Lung (tissue), 12 donors: ENCODE results near the gene IFIT3. TPM values are rescaled to one million over a fixed set of nuclear protein-coding genes. Genes with fewer than 3 reads are reported as not detected.

Experiments
- ATAC-seq: fragments of 200-7000 bp; cut with Tn5 transposase; one replicate; pipeline ENCODE4 v1.9.1; 2020; ENCODE audit warnings: moderate number of reproducible peaks; ENCODE audit not compliant: insufficient read depth, low FRiP score
- DNase-seq, 3 donors: peaks; one replicate each; pipeline ENCODE4 v3.0.0-alpha.2; 2013 to 2017
- H3K27ac ChIP-seq, 2 donors: one replicate each; pipeline ENCODE4 v1.5.1; 2013; ENCODE audit warnings: mild to moderate bottlenecking in 2 of 2, moderate library complexity in 2 of 2, control low read depth in 1 of 2, inconsistent platforms in 1 of 2, low read depth in 1 of 2, low read length in 1 of 2
- H3K27me3 ChIP-seq, 3 donors: one replicate each; pipeline ENCODE4 v1.5.1; 2013; ENCODE audit warnings: low read length in 2 of 3; ENCODE audit not compliant: control insufficient read depth in 3 of 3, insufficient read depth in 3 of 3
- H3K36me3 ChIP-seq, 4 donors: one replicate each; pipeline ENCODE4 v1.5.1; 2013; ENCODE audit warnings: low read length in 4 of 4, mild to moderate bottlenecking in 1 of 4, moderate library complexity in 1 of 4; ENCODE audit not compliant: control insufficient read depth in 4 of 4, insufficient read depth in 4 of 4
- H3K4me1 ChIP-seq, 5 donors: one replicate each; pipeline ENCODE4 v1.5.1; 2013; ENCODE audit warnings: low read length in 5 of 5, mild to moderate bottlenecking in 2 of 5, moderate library complexity in 1 of 5; ENCODE audit not compliant: control insufficient read depth in 5 of 5, insufficient read depth in 5 of 5
- H3K4me3 ChIP-seq: one replicate; pipeline ENCODE4 v1.5.1; 2013; ENCODE audit warnings: mild to moderate bottlenecking, control low read depth, moderate library complexity
- H3K9ac ChIP-seq, 2 donors: one replicate each; pipeline ENCODE4 v1.5.1; 2013; ENCODE audit warnings: low read length in 2 of 2, control low read depth in 1 of 2; ENCODE audit not compliant: insufficient read depth in 1 of 2
- H3K9me3 ChIP-seq, 4 donors: one replicate each; pipeline ENCODE4 v1.5.1; 2013; ENCODE audit warnings: low read length in 3 of 4, mild to moderate bottlenecking in 1 of 4, moderate library complexity in 1 of 4; ENCODE audit not compliant: control insufficient read depth in 4 of 4, insufficient read depth in 3 of 4
- CTCF ChIP-seq: IDR thresholded peaks from 2 replicates; pipeline ENCODE4 v1.5.1; 2012; ENCODE audit warnings: mild to moderate bottlenecking; ENCODE audit errors: control extremely low read depth, extremely low read depth
- WGBS, 2 donors: extraction: QIAGEN DNeasy Blood & Tissue Kit; methylation state at CpG; one replicate each; pipeline ENCODE4 v1.1.7; 2013; 5-methylcytosine and 5-hydroxymethylcytosine counted together
- polyA plus RNA-seq, 2 donors: library from polyadenylated mRNA; stranded (reverse); fragments of 200-250 nt; gene quantifications; one replicate each; pipeline ENCODE4 v1.2.1, GENCODE V29; 2013
- total RNA-seq, 2 donors: library from RNA; depleted of rRNA in 1 of 2; stranded (reverse); fragments of >200 nt in 1 of 2; gene quantifications; one replicate each; pipeline ENCODE4 v1.2.1, GENCODE V29; 2014 to 2021
- donor health status: control.
- donor health status: control.
- donor health status: Bipolar disorder and iron deficiency.
- donor health status: healthy.
- donor health status: DM: yes; HTN: yes; CAD: no.

IFIT3 gene
- total and polyA plus RNA-seq, 4 donors, result 12.6 to 47.7 (median 22.3) TPM

GRCh38 chr10:89384474-89385340, 56.9 kb downstream of the IFIT3 start:
- Histone ChIP-seq H3K9ac (no peak overlapping the region), H3K4me3 (no peak overlapping the region), H3K27ac (no peak overlapping the region), H3K27me3 (no peaks in the 10 kb centered on the region), H3K36me3 (no peaks in the 10 kb centered on the region), H3K4me1 (peaks cover 0 to 2% (median 0%) of the 10 kb centered on the region in 5 donors), H3K9me3 (no peaks in the 10 kb centered on the region)
- 29 to 64% methylated on average over 4 of the region's 4 CpGs for WGBS, 2 donors
- ATAC-seq (peak; percentile 81), DNase-seq (no peak)
- no peak for TF ChIP-seq CTCF

- TF ChIP-seq CTCF, result no peak
- H3K36me3 ChIP-seq, result no peaks in the 10 kb centered on the region
- no peak overlapping the region for H3K4me3 ChIP-seq
- 77% methylated on average over 2 of the region's 2 CpGs for WGBS, 2 donors
- H3K4me1 ChIP-seq, result peaks cover 0 to 27% (median 14%) of the 10 kb centered on the region in 5 donors
- peak overlapping the region in 1 of 2 donors; percentile 42 for H3K9ac ChIP-seq
- no peak overlapping the region for H3K27ac ChIP-seq
- no peaks in the 10 kb centered on the region for H3K9me3 ChIP-seq
- no peaks in the 10 kb centered on the region for H3K27me3 ChIP-seq
- no peak for DNase-seq
- no peak for ATAC-seq
Observed at GRCh38 chr10:89388806-89389205, 61.0 kb downstream of the IFIT3 start.

GRCh38 chr10:89389254-89389653, 61.5 kb downstream of the IFIT3 start:
- no peak for ATAC-seq
- TF ChIP-seq CTCF, result peak; percentile 18
- H3K4me1 ChIP-seq, result peaks cover 0 to 31% (median 18%) of the 10 kb centered on the region in 5 donors
- no peak overlapping the region for H3K9ac ChIP-seq
- no peaks in the 10 kb centered on the region for H3K9me3 ChIP-seq
- no peak overlapping the region for H3K4me3 ChIP-seq
- 84 to 95% methylated on average over 1 of the region's 1 CpG for WGBS, 2 donors
- no peaks in the 10 kb centered on the region for H3K27me3 ChIP-seq
- H3K36me3 ChIP-seq, result no peaks in the 10 kb centered on the region
- DNase-seq, result peak in 2 of 3 donors; percentile 61 to 75
- no peak overlapping the region for H3K27ac ChIP-seq

Other genes with a start within 250 kb of the IFIT3 start
- gene CH25H, start 120.7 kb upstream of the IFIT3 start, total RNA-seq, result 1 to 10 TPM; 1.2 to 4.5 TPM
- 10 to 100 TPM in 1 of 2 donors, 1 to 10 TPM in 1; 3.0 to 25.2 TPM for gene CH25H, start 120.7 kb upstream of the IFIT3 start, polyA plus RNA-seq
- gene LIPA, start 76.2 kb upstream of the IFIT3 start, total RNA-seq, result 100 to 1,000 TPM in 1 of 2 donors, 10 to 100 TPM in 1; 51.6 to 140 TPM
- 10 to 100 TPM; 24.0 to 91.8 TPM for gene LIPA, start 76.2 kb upstream of the IFIT3 start, polyA plus RNA-seq
- 10 to 100 TPM; 12.1 to 16.0 TPM for gene IFIT2, start 26.0 kb upstream of the IFIT3 start, total RNA-seq
- gene IFIT2, start 26.0 kb upstream of the IFIT3 start, polyA plus RNA-seq, result 10 to 100 TPM in 1 of 2 donors, 1 to 10 TPM in 1; 8.1 to 17.8 TPM
- 1 to 10 TPM in 1 of 2 donors, under 1 TPM in 1; 0.21 to 3.7 TPM for gene IFIT1B, start 50.1 kb downstream of the IFIT3 start, total RNA-seq
- not detected for gene IFIT1B, start 50.1 kb downstream of the IFIT3 start, polyA plus RNA-seq
- 10 to 100 TPM; 11.1 to 16.9 TPM for gene IFIT1, start 64.6 kb downstream of the IFIT3 start, total RNA-seq
- 10 to 100 TPM; 13.1 to 17.7 TPM for gene IFIT1, start 64.6 kb downstream of the IFIT3 start, polyA plus RNA-seq
- 10 to 100 TPM; 17.7 to 21.8 TPM for gene IFIT5, start 86.6 kb downstream of the IFIT3 start, total RNA-seq
- gene IFIT5, start 86.6 kb downstream of the IFIT3 start, polyA plus RNA-seq, result 10 to 100 TPM; 12.6 to 13.5 TPM
- 1 to 10 TPM; 1.8 to 4.6 TPM for gene SLC16A12, start 207.6 kb downstream of the IFIT3 start, total RNA-seq
- gene SLC16A12, start 207.6 kb downstream of the IFIT3 start, polyA plus RNA-seq, result under 1 TPM; 0.45 to 0.75 TPM